Endothelial cell of umbilical vein (primary cell): ENCODE results near the gene CCDC146. TPM values are rescaled to one million over a fixed set of nuclear protein-coding genes. Genes with fewer than 3 reads are reported as not detected.

ENCODE experiments used
- BruUV-seq: library from RNA; stranded (reverse); fragments of 400-500 nt; replicated peaks from 2 replicates; lab custom pipeline; 2021; lab: Mats Ljungman, UMichigan
- CTCF ChIA-PET: fragments of 300-600, 350-600 bp; sonication (Branson Sonifier 250); formaldehyde crosslinking; loops from one replicate; lab custom pipeline; 2021; ENCODE audit warnings: antibody characterized with exemption, inconsistent platforms; lab: Charles Lee
- POLR2A ChIA-PET: fragments of 300-600, 350-600 bp; sonication (Branson Sonifier 250); formaldehyde crosslinking; loops from one replicate; lab custom pipeline; 2021; ENCODE audit warnings: antibody characterized with exemption, inconsistent platforms; lab: Charles Lee
- DNase-seq: peaks from one replicate; pipeline ENCODE4 v3.0.0-alpha.2; 2011; ENCODE audit warnings: low read depth, low spot score
- FAIRE-seq: peaks from 2 replicates; lab custom pipeline; 2011; peaks lifted over from hg19 to GRCh38; lab: Jason Lieb, UNC
- H2AFZ ChIP-seq: 2 replicates; pipeline ENCODE4 v1.6.0; 2012; ENCODE audit warnings: low read depth, low read length, control low read depth, inconsistent platforms
- H3K27ac ChIP-seq: 2 replicates; pipeline ENCODE4 v1.5.1; 2011; ENCODE audit warnings: low read depth, mild to moderate bottlenecking, control low read depth, low read length, moderate library complexity; ENCODE audit not compliant: insufficient read depth
- H3K27me3 ChIP-seq, 2 experiments: 2 replicates each; pipeline versions ENCODE4 v1.6.0 to v1.6.1; 2011; ENCODE audit warnings: low read length in 2 of 2, mixed read lengths in 1 of 2; ENCODE audit not compliant: control insufficient read depth in 2 of 2, insufficient read depth in 2 of 2
- H3K36me3 ChIP-seq, 2 experiments: 2 replicates in 1 of 2; 3 replicates in 1 of 2; pipeline ENCODE4 v1.5.1; 2011; ENCODE audit warnings: low read length in 2 of 2, mild to moderate bottlenecking in 1 of 2, moderate library complexity in 1 of 2; ENCODE audit not compliant: control insufficient read depth in 2 of 2, insufficient read depth in 2 of 2; ENCODE audit errors: extremely low read depth in 1 of 2
- H3K4me1 ChIP-seq: 3 replicates; pipeline ENCODE4 v1.5.1; 2011; ENCODE audit warnings: mild to moderate bottlenecking, low read length; ENCODE audit not compliant: control insufficient read depth, insufficient read depth; ENCODE audit errors: extremely low read depth
- H3K4me2 ChIP-seq: 2 replicates; pipeline ENCODE4 v1.6.1; 2011; ENCODE audit warnings: low read length, control low read depth, mixed read lengths; ENCODE audit not compliant: insufficient read depth
- H3K4me3 ChIP-seq, 3 experiments: fragments of 200-600 bp in 1 of 3; sonication (generic), shearing (Covaris generic) in 1 of 3; replicated peaks in 1 of 3; 2 replicates each; pipeline ENCODE4 v1.5.1; 2011 to 2016; ENCODE audit warnings: control low read depth in 3 of 3, low read length in 3 of 3, mild to moderate bottlenecking in 2 of 3, inconsistent platforms in 1 of 3, low read depth in 1 of 3, moderate library complexity in 1 of 3; ENCODE audit not compliant: insufficient read depth in 1 of 3
- H3K79me2 ChIP-seq: 2 replicates; pipeline ENCODE4 v1.6.0; 2012; ENCODE audit warnings: low read length, inconsistent platforms; ENCODE audit not compliant: control insufficient read depth, insufficient read depth
- H3K9ac ChIP-seq: replicated peaks from 2 replicates; pipeline ENCODE3; 2011; ENCODE audit warnings: low read length, control low read depth; ENCODE audit not compliant: insufficient read depth; ENCODE audit errors: extremely low read depth
- H3K9me1 ChIP-seq: replicated peaks from 3 replicates; pipeline ENCODE4 v1.6.0; 2011; ENCODE audit warnings: mild to moderate bottlenecking, low read length; ENCODE audit not compliant: control insufficient read depth, insufficient read depth; ENCODE audit errors: extremely low read depth
- H3K9me3 ChIP-seq: replicated peaks from 2 replicates; pipeline ENCODE4 v1.5.1; 2012; ENCODE audit warnings: low read length, inconsistent platforms; ENCODE audit not compliant: control insufficient read depth, insufficient read depth
- H4K20me1 ChIP-seq: replicated peaks from 2 replicates; pipeline ENCODE3; 2011; ENCODE audit warnings: mild to moderate bottlenecking, low read length; ENCODE audit not compliant: control insufficient read depth, insufficient read depth; ENCODE audit errors: extremely low read depth
- EZH2 ChIP-seq: IDR thresholded peaks from 2 replicates; pipeline ENCODE4 v1.6.1; 2012; ENCODE audit warnings: borderline replicate concordance, low read depth, mild to moderate bottlenecking, moderate library complexity, low read length, inconsistent platforms; ENCODE audit not compliant: severe bottlenecking
- FOS ChIP-seq: IDR thresholded peaks from 2 replicates; pipeline ENCODE4 v1.6.1; 2011; ENCODE audit warnings: mild to moderate bottlenecking, low read length, moderate library complexity, borderline replicate concordance; ENCODE audit not compliant: insufficient read depth
- GATA2 ChIP-seq: IDR thresholded peaks from 2 replicates; pipeline ENCODE4 v1.7.0; 2011; ENCODE audit warnings: low read depth, mild to moderate bottlenecking, moderate library complexity, mixed read lengths, low read length; ENCODE audit not compliant: insufficient read length, insufficient read depth
- JUN ChIP-seq: IDR thresholded peaks from 2 replicates; pipeline ENCODE4 v1.6.1; 2011; ENCODE audit warnings: borderline replicate concordance, low read depth; ENCODE audit not compliant: insufficient read length, insufficient read depth
- MAX ChIP-seq: IDR thresholded peaks from 2 replicates; pipeline ENCODE4 v1.6.1; 2011; ENCODE audit not compliant: insufficient read depth, insufficient read length
- MYC ChIP-seq: IDR thresholded peaks from one replicate; pipeline ENCODE4 v1.6.1; 2011; ENCODE audit warnings: mild to moderate bottlenecking, low read depth, low read length
- POLR2A ChIP-seq: IDR thresholded peaks from 2 replicates; pipeline ENCODE4 v1.6.1; 2012; ENCODE audit warnings: low read depth, mild to moderate bottlenecking, control low read depth, low read length
- POLR2AphosphoS5 ChIP-seq: IDR thresholded peaks from 2 replicates; pipeline ENCODE4 v1.6.1; 2012; ENCODE audit warnings: low read depth, mild to moderate bottlenecking, control low read depth, low read length, moderate library complexity; ENCODE audit not compliant: insufficient read depth
- dilution Hi-C: fragments of 300-500 bp; cut with MboI; formaldehyde crosslinking; loops from one replicate; pipeline ENCODE4 v1.15.0; 2019; ENCODE audit warnings: low sequenced_read_pairs; ENCODE audit not compliant: extremely low pct_ligation_motif_present
- intact Hi-C: fragments of 100-400 bp; cut with micrococcal nuclease; formaldehyde crosslinking; loops from one replicate; pipeline ENCODE4 v1.10.0; 2022
- polyA plus RNA-seq, 4 experiments: library from polyadenylated mRNA; depleted of rRNA in 3 of 4; stranded (reverse) in 3 of 4; unstranded in 1 of 4; fragments of >200 nt; gene quantifications; 2 replicates each; pipeline versions ENCODE4 v1.2.1 to v1.2.3, GENCODE V29; 2011 to 2012; ENCODE audit warnings: missing spikeins in 1 of 4
- total RNA-seq: library from RNA; stranded (reverse); gene quantifications from 2 replicates; pipeline ENCODE4 v1.2.3, GENCODE V29; 2021
- TF ChIP-seq, protein P1 (sequence below), 2 donors: IDR thresholded peaks; 1 replicate in 1 of 2; 2 replicates in 1 of 2; pipeline ENCODE4 v1.5.1; 2011; ENCODE audit warnings: low read length in 2 of 2, mild to moderate bottlenecking in 2 of 2, moderate library complexity in 2 of 2, control low read depth in 1 of 2, inconsistent platforms in 1 of 2, low read depth in 1 of 2; ENCODE audit not compliant: insufficient read depth in 1 of 2; ENCODE audit errors: extremely low read depth in 1 of 2

The CCDC146 gene
- total and polyA plus RNA-seq, 2 donors (not counting 3 experiments of a cell fraction or from before 2014, with no cell fraction given): 0.65 to 2.2 TPM

DNA sequence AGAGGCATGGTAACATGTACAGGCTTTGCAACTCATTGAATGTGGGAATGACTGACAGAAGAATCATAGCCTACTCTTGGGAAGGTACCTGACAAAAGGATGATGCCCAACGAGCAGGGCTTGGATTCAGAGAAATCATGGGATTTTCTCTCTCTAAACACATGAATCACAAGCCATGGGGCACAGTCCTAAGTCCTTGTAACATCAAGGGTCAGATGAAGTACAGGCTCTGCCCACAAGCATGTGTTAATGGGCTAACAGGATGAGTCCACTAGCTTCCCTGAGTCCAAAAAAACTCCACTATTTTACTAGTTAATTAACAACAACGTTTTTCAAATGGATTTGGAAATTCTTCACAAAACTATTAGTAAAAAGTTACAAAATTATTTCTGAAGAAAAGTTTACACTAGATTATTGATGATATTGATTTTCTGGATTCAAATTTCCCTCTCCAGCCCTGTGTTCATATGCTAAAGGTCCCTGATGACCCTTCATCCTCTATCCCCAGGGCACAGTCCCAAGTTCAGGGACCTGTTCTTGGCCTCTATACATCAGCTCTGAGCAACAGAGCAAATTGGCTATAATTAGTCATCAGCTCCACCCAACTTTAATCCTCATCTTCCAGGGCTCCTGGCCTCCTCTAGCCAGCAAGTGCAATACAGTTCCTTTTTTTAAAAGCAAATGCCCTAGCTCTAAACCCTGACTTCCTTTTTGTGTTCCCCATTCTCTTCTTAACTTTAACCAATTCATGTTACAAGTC is 194.0 kb downstream of the CCDC146 start:
- H3K36me3 ChIP-seq: no peaks in the 10 kb centered on the region
- H4K20me1 ChIP-seq: no peaks in the 10 kb centered on the region
- POLR2A ChIA-PET: no interaction called here
- no peaks in the 10 kb centered on the region for H3K27me3 ChIP-seq
- no peaks in the 10 kb centered on the region for H3K79me2 ChIP-seq
- no peak overlapping the region for H2AFZ ChIP-seq
- H3K9ac ChIP-seq: no peak overlapping the region
- no peaks in the 10 kb centered on the region for H3K4me1 ChIP-seq
- no peak for DNase-seq
- TF ChIP-seq MYC (no peak), FOS (no peak), EZH2 (no peak), MAX (no peak), POLR2AphosphoS5 (no peak), GATA2 (no peak), POLR2A (no peak), JUN (no peak)
- TF ChIP-seq, protein P1, sequence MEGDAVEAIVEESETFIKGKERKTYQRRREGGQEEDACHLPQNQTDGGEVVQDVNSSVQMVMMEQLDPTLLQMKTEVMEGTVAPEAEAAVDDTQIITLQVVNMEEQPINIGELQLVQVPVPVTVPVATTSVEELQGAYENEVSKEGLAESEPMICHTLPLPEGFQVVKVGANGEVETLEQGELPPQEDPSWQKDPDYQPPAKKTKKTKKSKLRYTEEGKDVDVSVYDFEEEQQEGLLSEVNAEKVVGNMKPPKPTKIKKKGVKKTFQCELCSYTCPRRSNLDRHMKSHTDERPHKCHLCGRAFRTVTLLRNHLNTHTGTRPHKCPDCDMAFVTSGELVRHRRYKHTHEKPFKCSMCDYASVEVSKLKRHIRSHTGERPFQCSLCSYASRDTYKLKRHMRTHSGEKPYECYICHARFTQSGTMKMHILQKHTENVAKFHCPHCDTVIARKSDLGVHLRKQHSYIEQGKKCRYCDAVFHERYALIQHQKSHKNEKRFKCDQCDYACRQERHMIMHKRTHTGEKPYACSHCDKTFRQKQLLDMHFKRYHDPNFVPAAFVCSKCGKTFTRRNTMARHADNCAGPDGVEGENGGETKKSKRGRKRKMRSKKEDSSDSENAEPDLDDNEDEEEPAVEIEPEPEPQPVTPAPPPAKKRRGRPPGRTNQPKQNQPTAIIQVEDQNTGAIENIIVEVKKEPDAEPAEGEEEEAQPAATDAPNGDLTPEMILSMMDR (IDR thresholded peaks at IDR 0.05; ENCODE audit: extremely low read depth in 1 of 2, insufficient read depth in 1 of 2, low read depth in 1 of 2, low read length in 2 of 2): no peak
- no TSS peak for BruUV-seq
- dilution Hi-C loops: no loop called here
- no peak overlapping the region for H3K27ac ChIP-seq
- FAIRE-seq: no peak
- H3K9me3 ChIP-seq: no peaks in the 10 kb centered on the region
- CTCF ChIA-PET: interaction anchor here (1.2 to 1.3 kb wide), 2 partner anchors 9 to 16 kb away, joined by 3 to 4 read pairs; no protein-coding TSS in a partner anchor
- intact Hi-C loops: no loop called here
- H3K4me2 ChIP-seq: no peak overlapping the region
- H3K4me3 ChIP-seq: no peak overlapping the region
- no peaks in the 10 kb centered on the region for H3K9me1 ChIP-seq
